Spleen (tissue), 11 donors: ENCODE results near the gene HMGN1. TPM values are rescaled to one million over a fixed set of nuclear protein-coding genes. Genes with fewer than 3 reads are reported as not detected.

Source experiments
- DNase-seq: peaks from one replicate; pipeline ENCODE4 v3.0.0-alpha.2; 2020
- H3K27ac ChIP-seq, 8 donors: fragments of 200-600 bp; sonication (generic) in 7 of 8; 1 replicate in 4 of 8; 2 replicates in 4 of 8; pipeline versions ENCODE4 v1.5.0 to v1.8.0; 2016 to 2021; ENCODE audit warnings: inconsistent platforms in 4 of 8, mild to moderate bottlenecking in 4 of 8, moderate library complexity in 1 of 8
- H3K27me3 ChIP-seq, 7 donors: fragments of 200-600 bp; sonication (generic) in 6 of 7; replicated peaks in 1 of 7; 1 replicate in 4 of 7; 2 replicates in 3 of 7; pipeline versions ENCODE4 v1.5.0 to v1.8.0; 2016 to 2021; ENCODE audit warnings: inconsistent platforms in 3 of 7, mild to moderate bottlenecking in 1 of 7
- H3K36me3 ChIP-seq, 6 donors: fragments of 200-600 bp; sonication (generic) in 5 of 6; 1 replicate in 4 of 6; 2 replicates in 2 of 6; pipeline versions ENCODE4 v1.5.0 to v1.8.0; 2016 to 2021; ENCODE audit warnings: inconsistent platforms in 2 of 6
- H3K4me1 ChIP-seq, 6 donors: fragments of 200-600 bp; sonication (generic) in 5 of 6; 1 replicate in 3 of 6; 2 replicates in 3 of 6; pipeline versions ENCODE4 v1.5.0 to v1.8.0; 2016 to 2021; ENCODE audit warnings: inconsistent platforms in 3 of 6
- H3K4me3 ChIP-seq, 8 donors: fragments of 200-600 bp; sonication (generic) in 7 of 8; 1 replicate in 4 of 8; 2 replicates in 4 of 8; pipeline versions ENCODE4 v1.5.0 to v1.8.0; 2016 to 2021; ENCODE audit warnings: inconsistent platforms in 4 of 8, mild to moderate bottlenecking in 4 of 8, moderate library complexity in 2 of 8
- H3K9me3 ChIP-seq, 8 donors: fragments of 200-600 bp; sonication (generic) in 7 of 8; 1 replicate in 4 of 8; 2 replicates in 4 of 8; pipeline versions ENCODE4 v1.5.0 to v1.8.0; 2016 to 2021; ENCODE audit warnings: inconsistent platforms in 4 of 8
- POLR2A ChIP-seq, 3 donors: fragments of 450-650 bp; IDR thresholded peaks; one replicate each; pipeline ENCODE4 v1.5.1; 2017; ENCODE audit warnings: antibody characterized with exemption in 3 of 3, mild to moderate bottlenecking in 1 of 3
- POLR2AphosphoS5 ChIP-seq, 3 donors: sonication (generic); formaldehyde crosslinking; IDR thresholded peaks; one replicate each; pipeline ENCODE4 v1.5.1; 2017; ENCODE audit warnings: antibody characterized with exemption in 3 of 3
- WGBS, 5 donors: extraction: QIAGEN DNeasy Blood & Tissue Kit in 3 of 5; methylation state at CpG; one replicate each; pipeline versions ENCODE4 v1.1.5 to v1.1.7; 2013 to 2018; 5-methylcytosine and 5-hydroxymethylcytosine counted together
- intact Hi-C: fragments of 100-400 bp; cut with DNase I; formaldehyde crosslinking; loops from one replicate; pipeline ENCODE4 v1.15.0; 2023; ENCODE audit warnings: low total_unique reads
- polyA plus RNA-seq, 3 donors: library from polyadenylated mRNA; stranded (reverse); fragments of 200-250 nt; gene quantifications; one replicate each; pipeline ENCODE4 v1.2.1, GENCODE V29; 2013
- total RNA-seq, 7 donors: library from RNA; depleted of rRNA in 3 of 7; stranded (reverse); fragments of >200 nt in 3 of 7; fragmentation: NEBNext Ultra II Directional in 4 of 7; extraction: Animal tissue kit (Norgen Biotek cat#: 25700) in 4 of 7; gene quantifications; one replicate each; pipeline versions ENCODE4 v1.1.0 to v1.2.1, GENCODE V29; 2016 to 2021
- TF ChIP-seq, protein P1 (sequence below), 11 experiments: fragments of 200-600 bp in 7 of 11; fragments of 450-650 bp in 4 of 11; sonication (generic) in 4 of 11; IDR thresholded peaks in 8 of 11; conservative IDR thresholded peaks in 3 of 11; 1 replicate in 7 of 11; 2 replicates in 4 of 11; pipeline versions ENCODE4 v1.4.0 to v1.8.0; 2016 to 2021; ENCODE audit warnings: antibody characterized with exemption in 11 of 11, inconsistent platforms in 4 of 11, mild to moderate bottlenecking in 1 of 11
- donor health status: healthy with polysubstance abuse.
- donor health status: DM: no; HTN: no; CAD: no; lungs with moderate emphysema.
- donor health status: DM: no; HTN: no; CAD: no.
- donor health status: Bipolar disorder and iron deficiency.
- donor health status: healthy.
- donor health status: DM: no; HTN: no; CAD: no.
- donor health status: DM: yes; HTN: yes; CAD: no.

The HMGN1 gene
- total and polyA plus RNA-seq, 10 donors = 101 to 276 (median 172) TPM

DNA sequence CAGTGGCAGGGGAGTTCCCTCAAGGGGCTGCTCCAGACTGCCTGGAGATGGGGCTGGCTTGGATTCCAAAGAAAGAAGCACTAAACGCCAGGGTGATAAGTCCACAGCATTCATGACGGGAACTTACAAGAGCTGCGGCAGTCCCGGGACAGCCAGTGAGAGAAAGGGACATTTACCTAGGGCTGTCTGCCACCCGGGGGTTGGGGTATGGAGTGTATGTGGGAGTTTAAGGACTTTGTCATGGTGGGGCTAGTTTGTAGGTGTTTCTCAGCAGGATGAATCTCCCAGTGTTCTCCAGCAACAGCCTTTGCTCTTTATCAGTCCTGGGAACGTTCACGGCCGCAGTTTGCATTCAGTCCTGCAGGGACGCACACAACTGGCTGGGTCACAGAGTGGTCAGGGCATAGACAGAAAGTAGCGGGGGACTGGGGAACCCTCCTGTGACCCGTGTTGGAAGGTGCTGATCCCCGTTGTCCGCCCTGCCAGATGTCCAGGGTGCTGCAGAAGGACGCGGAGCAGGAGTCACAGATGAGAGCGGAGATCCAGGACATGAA lies 41.4 kb upstream of the HMGN1 start:
- H3K9me3 ChIP-seq = no peaks in the 10 kb centered on the region
- no peak for DNase-seq
- H3K27me3 ChIP-seq = no peaks in the 10 kb centered on the region
- H3K36me3 ChIP-seq = peaks cover 4 to 55% (median 35%) of the 10 kb centered on the region in 6 donors
- WGBS, 5 donors = 86 to 94% (median 92%) methylated on average over 16 of the region's 16 CpGs
- intact Hi-C loops = no loop called here
- H3K27ac ChIP-seq = no peak overlapping the region
- peaks cover 14 to 44% (median 32%) of the 10 kb centered on the region in 6 donors for H3K4me1 ChIP-seq
- H3K4me3 ChIP-seq = no peak overlapping the region
- TF ChIP-seq POLR2A (IDR thresholded peaks at IDR 0.05) (no peak), POLR2AphosphoS5 (IDR thresholded peaks at IDR 0.05) (no peak)
- TF ChIP-seq, protein P1, sequence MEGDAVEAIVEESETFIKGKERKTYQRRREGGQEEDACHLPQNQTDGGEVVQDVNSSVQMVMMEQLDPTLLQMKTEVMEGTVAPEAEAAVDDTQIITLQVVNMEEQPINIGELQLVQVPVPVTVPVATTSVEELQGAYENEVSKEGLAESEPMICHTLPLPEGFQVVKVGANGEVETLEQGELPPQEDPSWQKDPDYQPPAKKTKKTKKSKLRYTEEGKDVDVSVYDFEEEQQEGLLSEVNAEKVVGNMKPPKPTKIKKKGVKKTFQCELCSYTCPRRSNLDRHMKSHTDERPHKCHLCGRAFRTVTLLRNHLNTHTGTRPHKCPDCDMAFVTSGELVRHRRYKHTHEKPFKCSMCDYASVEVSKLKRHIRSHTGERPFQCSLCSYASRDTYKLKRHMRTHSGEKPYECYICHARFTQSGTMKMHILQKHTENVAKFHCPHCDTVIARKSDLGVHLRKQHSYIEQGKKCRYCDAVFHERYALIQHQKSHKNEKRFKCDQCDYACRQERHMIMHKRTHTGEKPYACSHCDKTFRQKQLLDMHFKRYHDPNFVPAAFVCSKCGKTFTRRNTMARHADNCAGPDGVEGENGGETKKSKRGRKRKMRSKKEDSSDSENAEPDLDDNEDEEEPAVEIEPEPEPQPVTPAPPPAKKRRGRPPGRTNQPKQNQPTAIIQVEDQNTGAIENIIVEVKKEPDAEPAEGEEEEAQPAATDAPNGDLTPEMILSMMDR (IDR thresholded peaks at IDR 0.05 in 8 of 11, conservative IDR thresholded peaks at IDR 0.05 in 3 of 11) = no peak

DNA sequence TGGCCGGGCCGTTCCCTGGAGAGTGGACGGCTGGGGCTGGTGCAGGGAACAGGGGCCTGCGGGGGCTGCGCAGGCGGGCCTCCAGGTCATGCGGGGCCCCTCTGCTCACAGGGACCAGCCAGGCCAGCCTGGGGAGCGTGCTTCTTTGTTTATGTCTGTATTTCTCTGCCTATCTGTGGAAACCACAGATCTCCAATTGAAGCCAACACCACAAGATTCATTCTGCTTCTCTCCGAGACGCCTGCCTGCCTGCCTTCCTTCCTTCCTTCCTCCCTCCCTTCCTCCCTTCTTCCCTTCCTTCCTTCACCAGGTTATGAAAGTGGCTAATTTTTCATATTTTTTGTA lies 39.9 kb upstream of the HMGN1 start:
- H3K27ac ChIP-seq = peak overlapping the region in 7 of 8 donors; percentile 16 to 85 (median 67)
- H3K27me3 ChIP-seq = no peaks in the 10 kb centered on the region
- peaks cover 14 to 55% (median 32%) of the 10 kb centered on the region in 6 donors for H3K4me1 ChIP-seq
- no peak for DNase-seq
- peak overlapping the region in 6 of 8 donors; percentile 40 to 72 (median 50) for H3K4me3 ChIP-seq
- intact Hi-C loops = loop anchor here (5.0 to 10.0 kb wide), 2 partner anchors 41 to 74 kb away; partner anchors contain the start of genes BRWD1 and HMGN1
- WGBS, 5 donors = 0 to 2% (median 1%) methylated on average over 8 to 10 of the region's 10 CpGs
- TF ChIP-seq POLR2AphosphoS5 (IDR thresholded peaks at IDR 0.05) = no peak
- TF ChIP-seq POLR2A (IDR thresholded peaks at IDR 0.05) = no peak
- TF ChIP-seq, protein P1 (IDR thresholded peaks at IDR 0.05 in 8 of 11, conservative IDR thresholded peaks at IDR 0.05 in 3 of 11) = peak in 4 of 11 experiments; percentile 10 to 68 (median 40)
- H3K36me3 ChIP-seq = peaks cover 4 to 44% (median 24%) of the 10 kb centered on the region in 6 donors
- H3K9me3 ChIP-seq = no peaks in the 10 kb centered on the region

DNA sequence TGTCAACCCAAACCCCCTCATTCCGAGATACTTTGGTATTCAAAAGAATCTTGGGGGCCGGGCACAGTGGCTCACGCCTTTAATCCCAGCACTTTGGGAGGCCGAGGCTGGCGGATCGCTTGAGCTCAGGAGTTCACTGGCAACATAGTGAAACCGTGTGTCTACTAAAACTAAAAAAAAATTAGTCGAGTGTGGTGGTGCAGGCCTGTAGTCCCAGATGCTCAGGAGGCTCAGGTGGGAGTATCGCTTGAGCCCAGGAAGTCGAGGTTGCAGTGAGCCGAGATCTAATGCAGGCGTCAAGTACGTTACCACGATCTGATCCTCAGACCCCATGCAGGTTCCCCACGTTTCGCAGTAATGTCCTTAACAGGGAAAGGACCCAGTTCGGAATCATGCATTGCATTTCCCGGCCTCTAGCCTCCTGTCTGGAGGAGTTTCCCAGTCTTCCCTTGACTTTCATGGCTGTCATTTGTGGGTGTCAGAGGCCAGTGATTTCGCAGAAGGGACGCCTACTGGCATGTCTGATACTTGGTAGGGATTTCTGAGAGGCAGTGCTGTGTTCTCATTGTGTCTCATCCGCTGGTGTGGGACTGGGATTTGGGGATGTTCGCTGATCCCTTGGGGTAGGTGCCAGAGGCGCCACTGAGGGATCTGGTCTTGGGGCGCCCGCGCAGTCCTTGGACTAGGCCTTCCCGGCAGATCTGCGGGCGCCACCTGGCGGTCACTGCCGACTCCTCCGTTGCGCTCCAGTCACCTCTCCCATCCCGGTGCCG lies 39.3 kb upstream of the HMGN1 start:
- peak overlapping the region; percentile 24 to 72 (median 45) for H3K4me3 ChIP-seq
- H3K27me3 ChIP-seq = no peaks in the 10 kb centered on the region
- H3K4me1 ChIP-seq = peaks cover 14 to 55% (median 32%) of the 10 kb centered on the region in 6 donors
- H3K27ac ChIP-seq = peak overlapping the region in 7 of 8 donors; percentile 16 to 85 (median 67)
- DNase-seq = peak; percentile 99
- H3K36me3 ChIP-seq = peaks cover 4 to 38% (median 19%) of the 10 kb centered on the region in 6 donors
- WGBS, 5 donors = 13 to 23% (median 17%) methylated on average over 23 to 35 of the region's 35 CpGs
- TF ChIP-seq POLR2AphosphoS5 (IDR thresholded peaks at IDR 0.05) (peak; percentile 71 to 85 (median 80)), POLR2A (IDR thresholded peaks at IDR 0.05) (no peak)
- TF ChIP-seq, protein P1 (IDR thresholded peaks at IDR 0.05 in 8 of 11, conservative IDR thresholded peaks at IDR 0.05 in 3 of 11) = peak; percentile 82 to 98 (median 94)
- no peaks in the 10 kb centered on the region for H3K9me3 ChIP-seq
- intact Hi-C loops = loop anchor here (5.0 to 10.0 kb wide), 2 partner anchors 41 to 73 kb away; partner anchors contain the start of genes BRWD1 and HMGN1
